ENCODE data around the gene SLC35E2B.

The SLC35E2B gene

DNA sequence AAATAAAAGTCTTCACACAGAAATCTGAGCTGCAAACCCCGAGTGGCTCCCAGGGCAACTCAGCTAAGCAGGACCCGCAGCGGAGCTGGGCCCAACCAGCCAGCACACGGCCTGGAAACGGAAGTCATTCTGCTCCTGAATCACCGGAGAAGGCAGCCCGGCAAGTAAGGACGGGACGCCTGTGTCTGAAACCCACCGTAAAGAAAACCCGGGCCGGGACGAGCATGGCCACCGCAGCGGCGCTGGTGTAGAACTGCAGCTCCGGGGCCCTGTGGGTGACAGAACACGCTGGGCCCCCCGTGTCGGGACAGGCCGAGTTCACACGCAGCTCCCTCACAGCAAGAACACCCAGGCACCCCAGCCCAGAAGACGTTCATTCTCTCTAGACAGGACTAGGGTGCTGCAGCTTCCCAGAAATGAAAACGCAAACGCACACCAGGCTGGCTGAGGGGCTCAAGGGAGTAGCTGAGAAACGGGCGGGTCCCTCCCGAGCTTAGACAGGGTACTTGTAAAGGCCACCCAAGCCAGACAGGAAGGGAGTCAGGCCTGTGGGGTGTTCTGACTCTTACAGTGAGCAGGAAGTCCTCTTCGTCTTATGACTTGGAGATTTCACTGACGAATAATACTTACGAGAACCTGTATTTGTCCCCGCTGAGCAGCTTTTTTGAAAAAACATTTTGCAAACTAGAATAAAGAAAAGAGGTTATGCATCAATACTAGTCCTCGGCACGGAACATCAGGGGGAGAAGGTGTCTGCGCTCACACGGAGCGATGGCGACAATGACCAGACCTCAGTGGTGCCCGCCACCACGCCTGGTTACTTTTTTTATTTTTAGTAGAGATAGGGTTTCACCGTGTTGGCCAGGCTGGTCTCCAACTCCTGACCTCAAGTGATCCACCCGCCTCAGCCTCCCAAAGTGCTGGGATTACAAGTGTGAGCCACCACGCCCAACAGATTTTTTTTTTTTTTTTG lies 22.8 kb downstream of the SLC35E2B start:
- ATAC-seq = no peak
- TF ChIP-seq BACH2 (CRISPR knock-in tag; IDR thresholded peaks at IDR 0.05; ENCODE audit: borderline replicate concordance) = no peak
- no peak for TF ChIP-seq ISL1 (CRISPR knock-in tag; IDR thresholded peaks at IDR 0.05)
- no peak for TF ChIP-seq RARB (CRISPR knock-in tag; IDR thresholded peaks at IDR 0.05)
- no peak for TF ChIP-seq TOX (CRISPR knock-in tag; IDR thresholded peaks at IDR 0.05; ENCODE audit: borderline replicate concordance)
- TF ChIP-seq, protein P1, sequence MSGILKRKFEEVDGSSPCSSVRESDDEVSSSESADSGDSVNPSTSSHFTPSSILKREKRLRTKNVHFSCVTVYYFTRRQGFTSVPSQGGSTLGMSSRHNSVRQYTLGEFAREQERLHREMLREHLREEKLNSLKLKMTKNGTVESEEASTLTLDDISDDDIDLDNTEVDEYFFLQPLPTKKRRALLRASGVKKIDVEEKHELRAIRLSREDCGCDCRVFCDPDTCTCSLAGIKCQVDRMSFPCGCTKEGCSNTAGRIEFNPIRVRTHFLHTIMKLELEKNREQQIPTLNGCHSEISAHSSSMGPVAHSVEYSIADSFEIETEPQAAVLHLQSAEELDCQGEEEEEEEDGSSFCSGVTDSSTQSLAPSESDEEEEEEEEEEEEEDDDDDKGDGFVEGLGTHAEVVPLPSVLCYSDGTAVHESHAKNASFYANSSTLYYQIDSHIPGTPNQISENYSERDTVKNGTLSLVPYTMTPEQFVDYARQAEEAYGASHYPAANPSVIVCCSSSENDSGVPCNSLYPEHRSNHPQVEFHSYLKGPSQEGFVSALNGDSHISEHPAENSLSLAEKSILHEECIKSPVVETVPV (CRISPR knock-in tag; IDR thresholded peaks at IDR 0.05) = no peak
- TF ChIP-seq GLIS3 (CRISPR knock-in tag; IDR thresholded peaks at IDR 0.05) = no peak
- no peak for TF ChIP-seq ESRRG (CRISPR knock-in tag; IDR thresholded peaks at IDR 0.05)
- TF ChIP-seq OSR1 (CRISPR knock-in tag; IDR thresholded peaks at IDR 0.05) = no peak
- no peak for TF ChIP-seq ZFP3 (CRISPR knock-in tag; IDR thresholded peaks at IDR 0.05)
- TF ChIP-seq TCF4 (CRISPR knock-in tag; IDR thresholded peaks at IDR 0.05; ENCODE audit: borderline replicate concordance) = no peak
- TF ChIP-seq ZNF70 (CRISPR knock-in tag; IDR thresholded peaks at IDR 0.05) = no peak
- no peak for TF ChIP-seq ARNTL (CRISPR knock-in tag; IDR thresholded peaks at IDR 0.05; ENCODE audit: borderline replicate concordance, low read depth)
- TF ChIP-seq, protein P2, sequence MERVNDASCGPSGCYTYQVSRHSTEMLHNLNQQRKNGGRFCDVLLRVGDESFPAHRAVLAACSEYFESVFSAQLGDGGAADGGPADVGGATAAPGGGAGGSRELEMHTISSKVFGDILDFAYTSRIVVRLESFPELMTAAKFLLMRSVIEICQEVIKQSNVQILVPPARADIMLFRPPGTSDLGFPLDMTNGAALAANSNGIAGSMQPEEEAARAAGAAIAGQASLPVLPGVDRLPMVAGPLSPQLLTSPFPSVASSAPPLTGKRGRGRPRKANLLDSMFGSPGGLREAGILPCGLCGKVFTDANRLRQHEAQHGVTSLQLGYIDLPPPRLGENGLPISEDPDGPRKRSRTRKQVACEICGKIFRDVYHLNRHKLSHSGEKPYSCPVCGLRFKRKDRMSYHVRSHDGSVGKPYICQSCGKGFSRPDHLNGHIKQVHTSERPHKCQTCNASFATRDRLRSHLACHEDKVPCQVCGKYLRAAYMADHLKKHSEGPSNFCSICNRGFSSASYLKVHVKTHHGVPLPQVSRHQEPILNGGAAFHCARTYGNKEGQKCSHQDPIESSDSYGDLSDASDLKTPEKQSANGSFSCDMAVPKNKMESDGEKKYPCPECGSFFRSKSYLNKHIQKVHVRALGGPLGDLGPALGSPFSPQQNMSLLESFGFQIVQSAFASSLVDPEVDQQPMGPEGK (CRISPR knock-in tag; IDR thresholded peaks at IDR 0.05; ENCODE audit: borderline replicate concordance) = no peak
- no peak for TF ChIP-seq ZNF8 (CRISPR knock-in tag; IDR thresholded peaks at IDR 0.05)
- no peak for TF ChIP-seq PPARA (CRISPR knock-in tag; IDR thresholded peaks at IDR 0.05; ENCODE audit: borderline replicate concordance)

DNA sequence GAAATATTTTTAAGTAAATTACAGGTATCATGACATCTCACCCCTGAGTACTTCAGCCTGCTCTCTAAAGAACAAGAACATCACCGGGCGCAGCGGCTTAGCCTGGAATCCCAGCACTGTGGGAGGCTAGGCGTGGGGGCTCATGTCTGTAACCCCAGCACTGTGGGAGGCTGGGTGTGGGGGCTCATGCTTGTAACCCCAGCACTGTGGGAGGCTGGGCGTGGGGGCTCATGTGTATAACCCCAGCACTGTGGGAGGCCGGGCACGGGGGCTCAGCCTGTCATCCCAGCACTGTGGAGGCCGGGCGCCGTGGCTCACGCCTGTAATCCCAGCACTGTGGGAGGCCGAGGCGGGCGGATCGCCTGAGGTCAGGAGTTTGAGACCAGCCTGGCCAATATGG lies 26.1 kb downstream of the SLC35E2B start:
- TF ChIP-seq GLIS3 (CRISPR knock-in tag; IDR thresholded peaks at IDR 0.05) (no peak), ZFP3 (CRISPR knock-in tag; IDR thresholded peaks at IDR 0.05) (no peak), ZFP30 (CRISPR knock-in tag; IDR thresholded peaks at IDR 0.05) (no peak), RARB (CRISPR knock-in tag; IDR thresholded peaks at IDR 0.05) (no peak), CSDC2 (CRISPR knock-in tag; IDR thresholded peaks at IDR 0.05) (no peak), TCF4 (CRISPR knock-in tag; IDR thresholded peaks at IDR 0.05; ENCODE audit: borderline replicate concordance) (no peak)
- TF ChIP-seq, protein P3, sequence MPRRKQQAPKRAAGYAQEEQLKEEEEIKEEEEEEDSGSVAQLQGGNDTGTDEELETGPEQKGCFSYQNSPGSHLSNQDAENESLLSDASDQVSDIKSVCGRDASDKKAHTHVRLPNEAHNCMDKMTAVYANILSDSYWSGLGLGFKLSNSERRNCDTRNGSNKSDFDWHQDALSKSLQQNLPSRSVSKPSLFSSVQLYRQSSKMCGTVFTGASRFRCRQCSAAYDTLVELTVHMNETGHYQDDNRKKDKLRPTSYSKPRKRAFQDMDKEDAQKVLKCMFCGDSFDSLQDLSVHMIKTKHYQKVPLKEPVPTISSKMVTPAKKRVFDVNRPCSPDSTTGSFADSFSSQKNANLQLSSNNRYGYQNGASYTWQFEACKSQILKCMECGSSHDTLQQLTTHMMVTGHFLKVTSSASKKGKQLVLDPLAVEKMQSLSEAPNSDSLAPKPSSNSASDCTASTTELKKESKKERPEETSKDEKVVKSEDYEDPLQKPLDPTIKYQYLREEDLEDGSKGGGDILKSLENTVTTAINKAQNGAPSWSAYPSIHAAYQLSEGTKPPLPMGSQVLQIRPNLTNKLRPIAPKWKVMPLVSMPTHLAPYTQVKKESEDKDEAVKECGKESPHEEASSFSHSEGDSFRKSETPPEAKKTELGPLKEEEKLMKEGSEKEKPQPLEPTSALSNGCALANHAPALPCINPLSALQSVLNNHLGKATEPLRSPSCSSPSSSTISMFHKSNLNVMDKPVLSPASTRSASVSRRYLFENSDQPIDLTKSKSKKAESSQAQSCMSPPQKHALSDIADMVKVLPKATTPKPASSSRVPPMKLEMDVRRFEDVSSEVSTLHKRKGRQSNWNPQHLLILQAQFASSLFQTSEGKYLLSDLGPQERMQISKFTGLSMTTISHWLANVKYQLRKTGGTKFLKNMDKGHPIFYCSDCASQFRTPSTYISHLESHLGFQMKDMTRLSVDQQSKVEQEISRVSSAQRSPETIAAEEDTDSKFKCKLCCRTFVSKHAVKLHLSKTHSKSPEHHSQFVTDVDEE (CRISPR knock-in tag; IDR thresholded peaks at IDR 0.05) = no peak
- no peak for ATAC-seq

DNA sequence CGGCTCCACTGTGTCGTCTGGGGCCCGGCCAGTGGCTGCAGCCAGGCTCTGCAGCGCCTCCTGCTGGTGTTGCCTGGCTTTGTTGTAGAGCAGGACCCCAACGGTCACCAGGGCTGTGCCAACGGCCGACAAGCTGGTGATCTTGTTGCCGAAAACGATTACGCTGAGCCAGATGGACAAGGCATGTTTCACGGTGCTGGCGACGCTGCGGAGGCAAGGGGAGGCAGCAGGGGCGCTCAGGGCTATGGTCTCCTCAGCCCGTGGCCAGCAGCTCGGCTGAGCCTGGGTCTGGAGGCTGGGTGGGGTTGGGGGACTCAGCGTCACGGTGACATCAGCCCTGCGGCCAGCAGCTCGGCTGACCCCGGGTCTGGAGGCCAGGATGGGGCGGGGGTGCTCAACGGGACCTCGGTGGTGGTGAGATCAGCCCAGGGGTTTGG lies 26.8 kb downstream of the SLC35E2B start:
- ATAC-seq = peak; percentile 23
- TF ChIP-seq GLIS3 (CRISPR knock-in tag; IDR thresholded peaks at IDR 0.05) (no peak), CSDC2 (CRISPR knock-in tag; IDR thresholded peaks at IDR 0.05) (no peak), ZNF70 (CRISPR knock-in tag; IDR thresholded peaks at IDR 0.05) (no peak), SNAI2 (CRISPR knock-in tag; IDR thresholded peaks at IDR 0.05) (no peak)
- TF ChIP-seq, protein P3 (CRISPR knock-in tag; IDR thresholded peaks at IDR 0.05) = no peak
- TF ChIP-seq, protein P1 (CRISPR knock-in tag; IDR thresholded peaks at IDR 0.05) = no peak

All from SK-N-SH treated with all-trans-retinoic acid at 6 μM for 48 hours (cell line).